Brain microvascular endothelial cell (primary cell): ENCODE data around the gene OS9.
A peak's percentile ranks its signal among the peaks of the same experiment; 100 is the strongest.

ENCODE experiments used
- DNase-seq: peaks from one replicate; pipeline ENCODE4 v3.0.0-alpha.2; 2020
- H3K27ac ChIP-seq: fragments of 250-450 bp; sonication (Bioruptor Pico); 2 replicates; pipeline ENCODE4 v1.5.1; 2020; ENCODE audit warnings: mild to moderate bottlenecking, moderate library complexity
- H3K27me3 ChIP-seq: fragments of 250-450 bp; sonication (Bioruptor Pico); replicated peaks from 2 replicates; pipeline ENCODE4 v1.5.1; 2020; ENCODE audit warnings: mild to moderate bottlenecking
- H3K36me3 ChIP-seq: fragments of 250-450 bp; sonication (Bioruptor Pico); replicated peaks from 2 replicates; pipeline ENCODE4 v1.5.1; 2020; ENCODE audit warnings: mild to moderate bottlenecking
- H3K4me3 ChIP-seq: 2 replicates; pipeline ENCODE4 v1.5.1; 2011; ENCODE audit warnings: low read depth, mild to moderate bottlenecking, control low read depth, low read length, moderate library complexity
- CTCF ChIP-seq: IDR thresholded peaks from 2 replicates; pipeline ENCODE4 v1.5.1; 2011; ENCODE audit warnings: low read depth, mild to moderate bottlenecking, moderate library complexity, low read length, control low read depth, inconsistent platforms; ENCODE audit errors: missing control alignments
- in situ Hi-C: cut with HindIII; loops from 2 replicates; pipeline ENCODE4 v1.10.0; 2017; ENCODE audit warnings: low sequenced_read_pairs, low pct_ligation_motif_present

Gene OS9

GRCh38 chr12:57693317-57693658, 644 bp upstream of the OS9 start:
- H3K27ac ChIP-seq = no peak overlapping the region
- in situ Hi-C loops = no loop called here

GRCh38 chr12:57694459-57695019, 607 bp downstream of the OS9 start:
- peak; percentile 7 for DNase-seq
- Histone ChIP-seq H3K4me3 (peak overlapping the region; percentile 97), H3K27me3 (no peaks in the 10 kb centered on the region), H3K27ac (peak overlapping the region; percentile 31), H3K36me3 (peaks cover 7% of the 10 kb centered on the region)
- in situ Hi-C loops = no loop called here
- no peak for TF ChIP-seq CTCF

More at GRCh38 chr12:57693317-57693658, 644 bp upstream of the OS9 start:
- no peaks in the 10 kb centered on the region for H3K27me3 ChIP-seq
- TF ChIP-seq CTCF = no peak
- H3K36me3 ChIP-seq = peaks cover 5% of the 10 kb centered on the region
- no peak for DNase-seq
- H3K4me3 ChIP-seq = no peak overlapping the region

GRCh38 chr12:57695770-57696432, 2.0 kb downstream of the OS9 start:
- DNase-seq = no peak
- TF ChIP-seq CTCF = no peak
- no peak overlapping the region for H3K4me3 ChIP-seq

GRCh38 chr12:57697076-57697475, 3.1 kb downstream of the OS9 start:
- no peak for DNase-seq
- H3K27ac ChIP-seq = no peak overlapping the region
- no peaks in the 10 kb centered on the region for H3K27me3 ChIP-seq
- no peak overlapping the region for H3K4me3 ChIP-seq
- no peak for TF ChIP-seq CTCF
- H3K36me3 ChIP-seq = peaks cover 7% of the 10 kb centered on the region
- in situ Hi-C loops = no loop called here

More at GRCh38 chr12:57695770-57696432, 2.0 kb downstream of the OS9 start:
- H3K36me3 ChIP-seq = peaks cover 7% of the 10 kb centered on the region
- no peak overlapping the region for H3K27ac ChIP-seq
- H3K27me3 ChIP-seq = no peaks in the 10 kb centered on the region
- in situ Hi-C loops = no loop called here

- H3K36me3 ChIP-seq = peaks cover 10% of the 10 kb centered on the region
- TF ChIP-seq CTCF = no peak
- H3K4me3 ChIP-seq = no peak overlapping the region
- H3K27ac ChIP-seq = no peak overlapping the region
- DNase-seq = no peak
- in situ Hi-C loops = no loop called here
- no peaks in the 10 kb centered on the region for H3K27me3 ChIP-seq
Measured at GRCh38 chr12:57698414-57698813, 4.5 kb downstream of the OS9 start.

GRCh38 chr12:57700317-57700716, 6.4 kb downstream of the OS9 start:
- Histone ChIP-seq H3K27me3 (no peaks in the 10 kb centered on the region), H3K36me3 (peaks cover 16% of the 10 kb centered on the region), H3K4me3 (no peak overlapping the region), H3K27ac (no peak overlapping the region)
- in situ Hi-C loops = no loop called here
- TF ChIP-seq CTCF = no peak
- no peak for DNase-seq
